ENCODE measurements around the gene ATRIP. TPM values are rescaled to one million over a fixed set of nuclear protein-coding genes. Genes with fewer than 3 reads are reported as not detected.
A peak's percentile ranks its signal among the peaks of the same experiment; 100 is the strongest.

The ATRIP gene
- total RNA-seq, 4 donors from 2014 or later: 4.8 to 8.9 (median 7.1) TPM

DNA sequence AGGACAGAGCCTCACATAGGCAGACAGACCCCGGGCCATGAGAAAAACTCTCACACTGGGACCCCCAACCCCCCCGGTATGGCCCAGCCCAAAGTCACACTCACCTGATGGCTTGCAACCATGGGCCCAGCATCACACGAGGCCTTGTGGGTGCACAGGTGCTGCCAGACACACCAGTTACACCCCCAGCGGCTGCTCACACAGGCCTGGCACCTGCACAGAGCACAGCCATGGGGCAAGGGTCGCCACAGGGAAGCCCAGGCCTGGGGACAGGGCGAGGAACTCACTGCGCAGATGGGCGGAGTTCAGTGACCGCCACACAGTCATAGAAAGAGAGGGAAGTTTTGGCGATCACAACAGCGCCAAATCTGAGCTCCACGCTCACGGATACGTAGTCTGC, 26.0 kb upstream of the ATRIP start:
- DNase-seq: no peak
- no peaks in the 10 kb centered on the region for H3K27me3 ChIP-seq
- peaks cover 44 to 98% (median 51%) of the 10 kb centered on the region in 3 donors for H3K36me3 ChIP-seq
- H3K4me3 ChIP-seq: no peak overlapping the region
- H3K4me1 ChIP-seq: peaks cover 28 to 52% (median 32%) of the 10 kb centered on the region in 3 donors
- no peaks in the 10 kb centered on the region for H3K9me3 ChIP-seq
- intact Hi-C loops (cut with DNase I): no loop called here
- 81 to 88% methylated on average over 10 to 14 of the region's 14 CpGs for WGBS, 2 donors
- peak overlapping the region in 1 of 4 donors; percentile 54 for H3K27ac ChIP-seq
- TF ChIP-seq POLR2A (IDR thresholded peaks at IDR 0.05): no peak

DNA sequence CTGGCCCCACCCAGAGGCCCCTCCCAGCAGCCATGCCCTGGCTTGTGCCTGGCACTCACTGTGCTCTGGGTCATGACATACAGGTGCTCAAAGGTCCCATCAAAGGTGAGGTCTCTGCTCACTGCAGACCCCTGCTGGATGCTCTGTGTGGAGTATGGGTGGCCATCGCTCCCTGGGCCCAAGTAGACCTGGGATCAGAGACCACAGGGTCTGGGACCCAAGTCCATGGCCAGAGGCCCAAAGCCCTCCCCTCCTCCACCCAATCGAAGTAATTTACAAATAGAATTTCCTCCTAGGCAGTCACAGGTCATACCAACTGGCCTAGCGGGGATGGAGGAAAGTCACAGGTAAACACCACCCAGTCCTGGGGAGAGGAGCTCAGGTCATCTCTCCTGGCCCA, 24.3 kb upstream of the ATRIP start:
- 61% methylated on average over 3 of the region's 3 CpGs; no CpG with 5 or more reads in 1 of the 2 donors for WGBS, 2 donors
- H3K27ac ChIP-seq: peak overlapping the region in 3 of 4 donors; percentile 41 to 67 (median 58)
- no peaks in the 10 kb centered on the region for H3K27me3 ChIP-seq
- intact Hi-C loops (cut with DNase I): no loop called here
- DNase-seq: no peak
- H3K36me3 ChIP-seq: peaks cover 37 to 81% (median 41%) of the 10 kb centered on the region in 3 donors
- H3K4me1 ChIP-seq: peaks cover 41 to 65% (median 49%) of the 10 kb centered on the region in 3 donors
- no peaks in the 10 kb centered on the region for H3K9me3 ChIP-seq
- TF ChIP-seq, protein P1, sequence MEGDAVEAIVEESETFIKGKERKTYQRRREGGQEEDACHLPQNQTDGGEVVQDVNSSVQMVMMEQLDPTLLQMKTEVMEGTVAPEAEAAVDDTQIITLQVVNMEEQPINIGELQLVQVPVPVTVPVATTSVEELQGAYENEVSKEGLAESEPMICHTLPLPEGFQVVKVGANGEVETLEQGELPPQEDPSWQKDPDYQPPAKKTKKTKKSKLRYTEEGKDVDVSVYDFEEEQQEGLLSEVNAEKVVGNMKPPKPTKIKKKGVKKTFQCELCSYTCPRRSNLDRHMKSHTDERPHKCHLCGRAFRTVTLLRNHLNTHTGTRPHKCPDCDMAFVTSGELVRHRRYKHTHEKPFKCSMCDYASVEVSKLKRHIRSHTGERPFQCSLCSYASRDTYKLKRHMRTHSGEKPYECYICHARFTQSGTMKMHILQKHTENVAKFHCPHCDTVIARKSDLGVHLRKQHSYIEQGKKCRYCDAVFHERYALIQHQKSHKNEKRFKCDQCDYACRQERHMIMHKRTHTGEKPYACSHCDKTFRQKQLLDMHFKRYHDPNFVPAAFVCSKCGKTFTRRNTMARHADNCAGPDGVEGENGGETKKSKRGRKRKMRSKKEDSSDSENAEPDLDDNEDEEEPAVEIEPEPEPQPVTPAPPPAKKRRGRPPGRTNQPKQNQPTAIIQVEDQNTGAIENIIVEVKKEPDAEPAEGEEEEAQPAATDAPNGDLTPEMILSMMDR (IDR thresholded peaks at IDR 0.05): peak in 1 of 6 experiments; percentile 7
- TF ChIP-seq POLR2A (IDR thresholded peaks at IDR 0.05): no peak
- no peak overlapping the region for H3K4me3 ChIP-seq

DNA sequence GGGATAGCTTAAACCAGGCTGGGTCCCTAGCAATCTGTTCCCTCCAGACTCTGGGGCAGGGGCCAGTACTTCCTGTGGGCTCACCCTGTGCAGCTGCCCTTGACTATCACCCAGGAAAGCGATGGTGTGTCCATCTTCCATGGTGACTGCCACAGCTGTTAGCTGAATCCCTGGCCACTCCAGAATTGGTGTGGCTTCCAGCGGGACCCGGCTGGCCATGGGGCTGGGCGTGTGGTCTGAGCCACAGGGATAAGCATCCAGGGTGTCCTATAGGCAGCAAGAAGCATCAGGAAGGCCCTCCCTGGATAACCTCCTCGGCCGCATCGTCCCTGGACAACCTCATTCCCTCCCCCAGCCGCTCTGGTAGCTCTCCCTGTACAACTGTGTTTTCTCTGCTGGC, 23.9 kb upstream of the ATRIP start:
- intact Hi-C loops (cut with DNase I): no loop called here
- Histone ChIP-seq H3K36me3 (peaks cover 33 to 77% (median 41%) of the 10 kb centered on the region in 3 donors), H3K27ac (peak overlapping the region in 3 of 4 donors; percentile 41 to 67 (median 58)), H3K9me3 (no peaks in the 10 kb centered on the region), H3K4me1 (peaks cover 41 to 70% (median 53%) of the 10 kb centered on the region in 3 donors), H3K4me3 (no peak overlapping the region), H3K27me3 (no peaks in the 10 kb centered on the region)
- 78 to 95% methylated on average over 4 to 8 of the region's 8 CpGs for WGBS, 2 donors
- DNase-seq: no peak
- TF ChIP-seq POLR2A (IDR thresholded peaks at IDR 0.05): no peak
- TF ChIP-seq, protein P1 (IDR thresholded peaks at IDR 0.05): no peak

DNA sequence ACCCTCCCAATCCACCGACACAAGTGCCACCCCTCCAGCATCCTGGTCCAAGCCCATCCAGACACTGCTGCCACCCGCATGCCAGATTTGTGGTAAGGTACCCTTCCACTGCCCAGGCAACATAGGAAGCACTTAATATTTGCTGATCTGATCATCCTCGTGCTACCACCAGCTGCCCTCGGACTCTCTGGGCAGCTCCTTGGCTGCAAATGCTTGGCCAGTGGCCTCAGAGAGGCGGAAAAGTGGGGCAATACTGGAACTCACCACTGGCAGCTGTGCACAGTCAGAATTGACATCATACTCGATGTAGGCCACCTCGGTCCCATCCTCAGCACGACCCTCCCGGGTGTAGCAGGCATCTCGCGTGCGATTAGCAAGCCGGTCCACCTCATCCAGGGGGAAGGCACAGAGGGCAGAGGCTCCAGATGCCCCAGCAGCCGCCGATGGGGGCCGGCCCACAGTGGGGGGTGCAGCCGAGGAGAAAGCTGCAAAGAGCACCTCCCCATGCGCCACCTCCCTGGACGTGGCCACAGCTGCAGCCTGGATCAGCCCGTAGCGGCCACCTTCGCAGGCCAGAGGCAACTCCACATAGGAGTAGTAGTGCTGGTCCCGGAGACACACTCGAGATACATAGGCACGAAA, 23.2 kb upstream of the ATRIP start:
- Histone ChIP-seq H3K27ac (peak overlapping the region in 2 of 4 donors; percentile 58 to 67), H3K4me1 (peaks cover 41 to 76% (median 54%) of the 10 kb centered on the region in 3 donors), H3K9me3 (no peaks in the 10 kb centered on the region), H3K27me3 (no peaks in the 10 kb centered on the region), H3K4me3 (no peak overlapping the region), H3K36me3 (peaks cover 29 to 70% (median 34%) of the 10 kb centered on the region in 3 donors)
- no peak for DNase-seq
- intact Hi-C loops (cut with DNase I): no loop called here
- WGBS, 2 donors: 71 to 82% methylated on average over 12 to 13 of the region's 25 CpGs
- TF ChIP-seq POLR2A (IDR thresholded peaks at IDR 0.05): no peak
- TF ChIP-seq, protein P1 (IDR thresholded peaks at IDR 0.05): no peak

DNA sequence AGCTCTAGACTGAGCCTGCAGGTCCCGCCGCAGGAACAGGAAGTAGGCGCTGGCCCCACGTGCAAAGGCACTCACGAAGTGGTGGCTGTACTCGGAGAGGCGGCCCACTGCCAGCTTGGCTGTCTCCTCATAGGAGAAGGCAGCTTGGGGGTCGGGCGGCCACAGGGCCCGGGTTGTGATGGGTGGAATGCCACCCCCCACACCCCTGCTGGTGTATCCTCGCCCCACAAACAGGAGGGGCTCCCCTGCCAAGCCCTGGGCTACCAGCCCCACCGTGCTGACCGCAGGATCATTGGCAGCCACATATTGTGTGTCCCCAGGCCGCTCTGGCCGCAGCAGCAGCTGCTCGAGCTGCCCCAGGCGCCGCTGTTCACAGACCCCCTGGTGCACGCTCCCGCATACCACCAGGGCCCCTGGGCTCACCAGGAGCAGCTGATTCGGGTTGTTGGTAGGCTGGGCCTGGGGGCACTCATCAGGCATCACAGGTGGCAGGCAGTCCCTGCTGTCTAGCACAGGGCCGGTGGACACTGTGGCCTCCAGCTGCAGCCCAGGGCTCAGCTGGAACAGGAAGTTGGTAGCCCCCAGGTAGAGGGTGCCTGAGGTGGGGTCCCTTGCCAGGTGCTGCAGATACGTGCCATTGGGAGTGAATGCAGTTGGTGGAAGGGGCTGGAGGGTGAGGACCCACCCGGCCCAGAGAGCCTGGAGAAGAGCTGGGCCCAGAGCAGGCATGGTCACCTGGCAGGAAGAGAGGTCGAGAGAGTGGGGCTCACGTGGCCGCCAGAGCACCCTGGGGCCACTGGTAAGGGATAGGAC, 22.4 kb upstream of the ATRIP start:
- DNase-seq: no peak
- intact Hi-C loops (cut with DNase I): no loop called here
- H3K9me3 ChIP-seq: no peaks in the 10 kb centered on the region
- 78% methylated on average over 5 of the region's 27 CpGs; no CpG with 5 or more reads in 1 of the 2 donors for WGBS, 2 donors
- peaks cover 23 to 63% (median 28%) of the 10 kb centered on the region in 3 donors for H3K36me3 ChIP-seq
- TF ChIP-seq POLR2A (IDR thresholded peaks at IDR 0.05): no peak
- TF ChIP-seq, protein P1 (IDR thresholded peaks at IDR 0.05): no peak
- H3K27me3 ChIP-seq: no peaks in the 10 kb centered on the region
- H3K4me3 ChIP-seq: no peak overlapping the region
- peaks cover 41 to 82% (median 54%) of the 10 kb centered on the region in 3 donors for H3K4me1 ChIP-seq
- H3K27ac ChIP-seq: peak overlapping the region in 3 of 4 donors; percentile 96 to 98 (median 96)
